ENCODE measurements around the gene PRKACB.

GRCh38 chr1:84224905-84225304 is 80.8 kb downstream of the PRKACB start:
- TF ChIP-seq CTCF (IDR thresholded peaks at IDR 0.05; ENCODE audit: insufficient read depth, low read depth, low read length) (no peak), EZH2 (IDR thresholded peaks at IDR 0.05; ENCODE audit: insufficient read depth, low read length) (no peak)
